ENCODE measurements around the gene BST2. TPM values are rescaled to one million over a fixed set of nuclear protein-coding genes. Genes with fewer than 3 reads are reported as not detected.

BST2 gene
- total and polyA plus RNA-seq, 10 of the 15 experiments (the other 5 are each of a cell fraction or from before 2014, with no cell fraction given): 16.6 to 372 (median 264) TPM

DNA sequence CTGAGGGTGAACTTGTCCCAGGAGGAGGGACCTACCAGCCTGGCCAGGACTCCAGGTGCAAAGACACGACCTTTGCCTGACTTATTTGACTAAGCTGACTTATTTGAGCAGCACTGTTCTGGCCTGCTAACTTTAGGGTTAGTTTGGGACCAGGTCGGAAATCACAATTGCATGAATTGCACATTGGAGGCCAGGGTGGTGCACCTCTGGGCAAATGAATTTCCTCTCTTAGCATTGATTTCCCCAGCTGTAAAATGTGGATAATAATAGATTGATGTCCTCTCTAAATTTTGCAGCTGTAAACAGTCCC lies 1.4 kb upstream of the BST2 start:
- peak overlapping the region; percentile 83 for H3K4me3 ChIP-seq
- no peak for DNase-seq (ENCODE audit: low read depth, low spot score)

GRCh38 chr19:17406046-17406886 lies 836 bp upstream of the BST2 start:
- H3K27ac ChIP-seq (ENCODE audit: control insufficient read depth, insufficient read depth): peak overlapping the region; percentile 99
- H4K20me1 ChIP-seq (ENCODE audit: control insufficient read depth, insufficient read depth): peaks cover 3% of the 10 kb centered on the region; the same call in 1 of the 2 replicates
- in situ Hi-C loops (cut with MboI): no loop called here
- peak overlapping the region; percentile 73 for H3K4me2 ChIP-seq (ENCODE audit: control insufficient read depth, insufficient read depth)
- H3K79me2 ChIP-seq (ENCODE audit: control insufficient read depth, insufficient read depth, low read length): peaks cover 78% of the 10 kb centered on the region
- SMC1A ChIA-PET (ENCODE audit: uncharacterized antibody, unreplicated experiment): interaction anchor here (0.7 to 3.1 kb wide), 4 partner anchors 13 to 147 kb away, joined by 3 to 26 read pairs (median 5); partner anchors contain the start of gene MVB12A
- H3K4me3 ChIP-seq: peak overlapping the region; percentile 83
- H3K27me3 ChIP-seq (replicated peaks in 1 of 2; ENCODE audit: control insufficient read depth in 2 of 2, insufficient read depth in 2 of 2, low read length in 1 of 2): no peaks in the 10 kb centered on the region
- H2AFZ ChIP-seq (ENCODE audit: control insufficient read depth, low read depth, low read length): peak overlapping the region; percentile 72; the same call in 1 of the 2 replicates
- H3K9me3 ChIP-seq (replicated peaks; ENCODE audit: control insufficient read depth, insufficient read depth, low read length): no peaks in the 10 kb centered on the region
- DNase-seq (ENCODE audit: low read depth, low spot score): no peak
- RAD21 ChIA-PET (ENCODE audit: unreplicated experiment): interaction anchor here (0.9 to 2.9 kb wide), 4 partner anchors 13 to 97 kb away, joined by 3 to 21 read pairs (median 5); partner anchors contain the start of genes DDA1 and MVB12A
- peak; percentile 39 for ATAC-seq
- H3K9ac ChIP-seq (ENCODE audit: control insufficient read depth, insufficient read depth, low read length): peak overlapping the region; percentile 95
- peak; percentile 41 for FAIRE-seq
- TSS peak; percentile 80 for BruUV-seq (replicated peaks)
- intact Hi-C loops (cut with micrococcal nuclease; ENCODE audit: unreplicated experiment): no loop called here
- peaks cover 6% of the 10 kb centered on the region for H3K4me1 ChIP-seq (ENCODE audit: control insufficient read depth, insufficient read depth, low read length)
- POLR2A ChIA-PET: interaction anchor here (0.6 to 3.6 kb wide), 8 partner anchors 14 to 330 kb away, joined by 3 to 46 read pairs (median 3); partner anchors contain the start of genes ABHD8, ANO8, DDA1 and MRPL34
- CTCF ChIA-PET: interaction anchor here (0.8 to 1.9 kb wide), 10 partner anchors 9 to 453 kb away, joined by 3 to 7 read pairs (median 3); partner anchors contain the start of gene MVB12A
- peaks cover 9 to 13% of the 10 kb centered on the region in 2 experiments for H3K36me3 ChIP-seq (ENCODE audit: control insufficient read depth in 2 of 2, insufficient read depth in 2 of 2, low read length in 1 of 2)
- WGBS (ENCODE audit: insufficient coverage, insufficient replicate concordance, low lambda C conversion rate, missing lambda C conversion rate): 7% methylated on average over 10 of the region's 10 CpGs
- TF ChIP-seq CREB1 (IDR thresholded peaks at IDR 0.05; ENCODE audit: low read depth) (no peak), PRDM15 (CRISPR knock-in tag; IDR thresholded peaks at IDR 0.05) (no peak), MXI1 (IDR thresholded peaks at IDR 0.05; ENCODE audit: low read depth, low read length) (no peak), NFYA (IDR thresholded peaks at IDR 0.05; ENCODE audit: borderline replicate concordance, low read depth, low read length) (no peak), RUNX3 (IDR thresholded peaks at IDR 0.05; ENCODE audit: low read length) (peak; percentile 93), IKZF2 (IDR thresholded peaks at IDR 0.05) (peak; percentile 11 to 50), EGR1 (IDR thresholded peaks at IDR 0.05; ENCODE audit: borderline replicate concordance in 1 of 2, low read depth in 2 of 2, low read length in 2 of 2) (no peak), GATAD2B (conservative IDR thresholded peaks at IDR 0.05; ENCODE audit: low read depth) (no peak)

More for the DNA sequence above, 1.4 kb upstream of the BST2 start:
- Histone ChIP-seq H3K9ac (ENCODE audit: control insufficient read depth, insufficient read depth, low read length) (peak overlapping the region; percentile 95), H4K20me1 (ENCODE audit: control insufficient read depth, insufficient read depth) (no peaks in the 10 kb centered on the region; the same call in 1 of the 2 replicates), H3K4me2 (ENCODE audit: control insufficient read depth, insufficient read depth) (peak overlapping the region; percentile 73), H2AFZ (ENCODE audit: control insufficient read depth, low read depth, low read length) (no peak overlapping the region), H3K27me3 (replicated peaks in 1 of 2; ENCODE audit: control insufficient read depth in 2 of 2, insufficient read depth in 2 of 2, low read length in 1 of 2) (no peaks in the 10 kb centered on the region), H3K36me3 (ENCODE audit: control insufficient read depth in 2 of 2, insufficient read depth in 2 of 2, low read length in 1 of 2) (peaks cover 6 to 12% of the 10 kb centered on the region in 2 experiments), H3K27ac (ENCODE audit: control insufficient read depth, insufficient read depth) (peak overlapping the region; percentile 99), H3K9me3 (replicated peaks; ENCODE audit: control insufficient read depth, insufficient read depth, low read length) (no peaks in the 10 kb centered on the region), H3K79me2 (ENCODE audit: control insufficient read depth, insufficient read depth, low read length) (peaks cover 76% of the 10 kb centered on the region), H3K4me1 (ENCODE audit: control insufficient read depth, insufficient read depth, low read length) (peaks cover 6% of the 10 kb centered on the region)
- RAD21 ChIA-PET (ENCODE audit: unreplicated experiment): interaction anchor here (0.6 to 2.9 kb wide), 2 partner anchors 13 to 443 kb away, joined by 3 to 21 read pairs; partner anchors contain the start of gene MVB12A
- 0% methylated on average over 2 of the region's 2 CpGs for WGBS (ENCODE audit: insufficient coverage, insufficient replicate concordance, low lambda C conversion rate, missing lambda C conversion rate)
- no TSS peak for BruUV-seq (replicated peaks)
- in situ Hi-C loops (cut with MboI) (no loop called here), intact Hi-C loops (cut with micrococcal nuclease; ENCODE audit: unreplicated experiment) (no loop called here)
- CTCF ChIA-PET: interaction anchor here (1.2 to 1.9 kb wide), 4 partner anchors 10 to 452 kb away, joined by 3 to 4 read pairs (median 3); no protein-coding TSS in a partner anchor
- no peak for ATAC-seq
- no peak for FAIRE-seq
- SMC1A ChIA-PET (ENCODE audit: uncharacterized antibody, unreplicated experiment): interaction anchor here (1.0 to 3.1 kb wide), 2 partner anchors 12 to 59 kb away, joined by 3 to 26 read pairs; partner anchors contain the start of gene MVB12A
- TF ChIP-seq BACH1 (IDR thresholded peaks at IDR 0.05; ENCODE audit: borderline replicate concordance) (0 out of 2 replicates have a peak, but pooled peaks have one; percentile 9), TCF7 (IDR thresholded peaks at IDR 0.05; ENCODE audit: borderline replicate concordance) (no peak), FOXK2 (IDR thresholded peaks at IDR 0.05) (no peak), CEBPB (IDR thresholded peaks at IDR 0.05; ENCODE audit: borderline replicate concordance in 1 of 2, low read depth in 2 of 2, low read length in 2 of 2) (no peak), WRNIP1 (IDR thresholded peaks at IDR 0.05; ENCODE audit: borderline replicate concordance, low read depth, low read length) (0 out of 2 replicates have a peak, but pooled peaks have one; percentile 32), CHD2 (IDR thresholded peaks at IDR 0.05; ENCODE audit: borderline replicate concordance, low read depth, low read length) (no peak)
- POLR2A ChIA-PET: interaction anchor here (0.6 to 3.6 kb wide), 7 partner anchors 13 to 190 kb away, joined by 3 to 46 read pairs (median 3); partner anchors contain the start of genes ABHD8, ANO8, MRPL34 and MVB12A
